HG03108 (cell line): ENCODE data around the gene LMTK2.

Source experiments
- ATAC-seq: cut with Tn5 transposase; IDR thresholded peaks from one replicate; pipeline ENCODE4 v1.9.1; 2021; ENCODE audit warnings: moderate library complexity; ENCODE audit not compliant: unreplicated experiment

Gene LMTK2

GRCh38 chr7:98199131-98199530 lies 92.5 kb downstream of the LMTK2 start:
- no peak for ATAC-seq

DNA sequence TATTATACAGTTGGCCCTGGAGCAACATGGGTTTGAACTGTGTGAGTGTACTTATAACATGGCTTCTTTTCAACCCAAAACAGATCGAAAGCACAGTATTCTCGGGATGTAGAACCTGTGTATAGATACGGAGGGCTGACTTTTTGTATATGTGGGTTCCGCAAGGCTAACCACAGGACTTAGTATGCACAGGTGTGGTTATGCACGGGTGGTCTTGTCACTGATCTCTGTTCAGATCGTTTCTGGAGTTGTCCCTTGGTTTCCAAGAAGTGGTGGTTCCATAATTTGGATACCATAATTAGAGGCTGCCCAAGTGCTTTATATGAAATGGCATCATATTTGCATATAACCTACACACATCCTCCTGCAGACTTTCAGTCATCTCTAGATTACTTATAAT lies 93.7 kb downstream of the LMTK2 start:
- peak; percentile 36 for ATAC-seq

DNA sequence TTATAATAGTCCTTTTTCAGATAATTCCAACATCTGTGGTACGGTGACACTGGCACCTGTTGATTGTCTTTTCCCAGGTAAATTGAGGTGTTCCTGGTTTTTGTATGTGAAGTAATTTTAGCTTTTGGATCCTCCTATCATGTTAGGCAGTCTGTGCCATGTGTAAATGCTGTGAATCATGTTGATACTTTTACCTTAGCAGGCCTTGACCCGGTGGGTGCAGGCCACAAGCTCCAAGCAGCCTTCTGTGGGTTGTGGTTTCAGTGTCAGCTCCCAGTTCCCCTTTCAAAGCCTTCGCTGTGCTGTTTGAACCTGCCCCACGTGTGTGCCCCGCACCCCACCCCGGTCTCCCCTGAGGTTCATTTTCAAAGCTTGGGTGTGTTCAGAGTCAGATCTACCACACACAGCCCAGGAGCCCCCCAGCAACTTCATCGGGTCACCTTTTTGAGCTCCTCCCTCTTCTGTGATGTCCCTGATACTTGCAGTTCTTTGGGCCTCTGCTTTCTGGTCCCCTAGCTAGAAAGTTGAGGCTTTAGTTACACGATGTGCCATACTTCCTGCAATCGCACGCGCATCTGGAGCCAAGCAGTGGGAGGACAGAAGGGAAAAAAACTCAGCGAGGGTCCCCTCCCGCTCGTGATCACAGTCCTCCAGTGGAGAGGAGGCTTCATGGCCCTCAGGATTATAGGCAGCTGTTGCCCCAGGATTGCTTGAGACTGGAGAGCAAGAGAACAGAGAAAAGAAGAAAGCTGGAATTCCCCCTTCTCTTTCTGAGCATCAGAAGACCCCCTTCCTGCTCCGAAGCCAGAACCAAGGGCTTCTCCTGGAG lies 95.9 kb downstream of the LMTK2 start:
- ATAC-seq = peak; percentile 94

- peak; percentile 32 for ATAC-seq
Measured at GRCh38 chr7:98203261-98203963, 96.8 kb downstream of the LMTK2 start.

GRCh38 chr7:98203964-98204605 lies 97.4 kb downstream of the LMTK2 start:
- ATAC-seq = no peak

- ATAC-seq = no peak
Measured at GRCh38 chr7:98204670-98205069, 98.0 kb downstream of the LMTK2 start.

DNA sequence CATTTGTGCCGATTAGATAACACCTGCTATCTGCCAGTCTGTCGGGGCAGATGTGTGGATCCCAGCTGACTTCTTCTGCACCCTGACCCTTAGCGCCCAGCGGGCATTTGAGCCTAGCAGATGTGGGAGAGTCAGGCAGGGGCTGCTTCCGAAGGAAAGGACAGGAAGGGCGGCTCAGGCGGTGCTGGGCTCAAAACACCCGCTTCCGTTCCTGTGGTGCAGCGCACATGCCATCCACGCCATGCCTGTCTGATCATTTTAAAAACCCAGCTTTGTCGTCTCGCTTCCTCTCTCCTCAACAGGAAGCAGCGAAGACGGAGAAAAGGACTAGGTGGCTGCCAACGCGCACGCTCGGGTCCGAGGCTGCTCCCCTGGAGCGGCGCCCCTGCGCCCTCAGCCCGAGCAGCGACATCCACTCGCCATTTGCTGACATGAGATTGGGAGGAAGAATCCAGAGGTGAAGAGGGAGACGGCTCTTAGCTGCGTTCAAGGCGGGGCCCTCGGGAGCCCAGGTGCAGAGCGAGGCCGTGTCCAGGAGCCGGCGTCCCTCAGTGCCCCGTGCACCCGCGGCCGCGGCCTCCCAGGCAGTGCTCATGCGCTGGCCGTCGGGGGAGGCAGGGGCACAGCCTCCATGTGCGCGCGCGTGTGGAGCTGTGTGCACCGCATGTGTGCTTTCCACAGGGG lies 98.6 kb downstream of the LMTK2 start:
- ATAC-seq = no peak

DNA sequence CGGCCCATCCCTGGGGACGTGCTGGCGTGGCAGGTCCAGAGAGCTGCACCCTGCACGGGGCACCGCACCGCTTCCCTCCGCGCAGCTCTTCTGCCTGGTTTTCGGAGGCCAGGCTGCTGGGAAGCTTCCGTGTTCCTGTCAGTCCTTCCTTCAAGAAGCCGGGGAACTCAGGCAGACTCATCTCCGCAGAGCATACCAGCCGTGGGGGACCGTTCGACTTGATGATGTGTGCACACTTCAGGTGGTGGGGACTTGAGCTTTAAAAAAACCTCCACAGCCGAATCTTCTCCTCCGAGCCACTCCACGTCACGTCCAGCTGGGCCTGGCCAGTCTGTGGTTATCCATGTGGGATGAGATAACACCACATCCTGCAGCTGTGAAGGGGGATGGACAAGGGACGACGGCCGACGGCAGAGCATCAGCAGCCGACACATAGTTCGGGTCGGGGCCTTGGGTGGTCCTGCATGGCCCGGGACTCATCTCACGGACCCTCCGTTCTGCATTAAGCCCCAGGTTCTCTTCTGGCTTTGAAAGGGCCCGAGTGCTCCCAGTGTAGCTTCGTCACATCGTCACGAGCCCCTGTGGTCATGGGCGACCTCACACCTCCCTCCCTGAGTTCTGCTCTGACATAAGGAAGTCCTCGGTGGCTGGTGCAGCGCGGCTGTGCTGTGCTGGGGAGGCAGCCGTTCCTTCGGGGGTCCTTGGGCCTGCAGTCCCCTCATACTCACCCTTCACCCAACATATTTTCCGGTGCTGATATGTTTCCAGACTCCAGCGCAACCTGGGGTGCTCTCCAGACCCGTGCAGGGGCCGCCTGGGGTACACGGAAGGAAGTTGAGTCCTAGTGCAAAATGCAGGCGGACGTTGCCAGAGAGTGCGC lies 100.0 kb downstream of the LMTK2 start:
- no peak for ATAC-seq

- no peak for ATAC-seq
Measured at GRCh38 chr7:98209166-98209920, 102.7 kb downstream of the LMTK2 start.

DNA sequence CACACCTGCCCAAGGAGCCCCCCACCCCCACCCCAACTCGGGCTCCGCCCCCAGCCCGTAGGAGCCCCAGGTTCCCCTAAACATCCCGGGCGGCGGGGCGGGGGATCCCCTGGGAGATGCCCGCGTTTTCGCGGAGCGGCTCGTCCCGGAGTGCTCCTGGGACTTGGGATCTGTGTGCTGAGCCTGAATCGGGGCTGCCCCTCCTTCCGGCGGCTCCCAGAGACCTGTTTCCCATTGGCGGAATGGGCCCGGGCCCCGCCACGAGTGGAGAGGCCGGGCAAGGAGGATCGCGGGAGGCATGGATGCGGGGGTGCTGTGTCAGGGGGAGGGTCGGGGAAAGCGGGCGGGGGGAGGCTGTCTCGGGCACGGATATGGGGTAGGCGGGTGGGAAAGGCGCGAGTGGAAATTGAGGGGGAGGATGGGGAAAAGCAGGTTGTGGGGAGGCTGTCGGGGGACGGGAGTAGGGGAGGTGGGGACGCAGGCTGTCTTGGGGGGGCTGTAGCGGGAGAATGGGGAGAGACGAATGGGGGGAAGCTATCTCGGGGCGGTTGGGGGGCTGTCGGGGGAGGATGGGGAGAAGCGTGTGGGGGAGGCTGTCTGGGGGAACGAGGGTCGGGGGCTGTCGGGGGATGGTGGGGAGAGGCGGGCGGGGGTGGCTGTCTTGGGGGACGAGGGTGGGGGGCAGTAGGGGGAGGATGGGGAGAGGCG lies 104.0 kb downstream of the LMTK2 start:
- no peak for ATAC-seq

GRCh38 chr7:98211221-98211675 lies 104.6 kb downstream of the LMTK2 start, which contains the start of gene BHLHA15:
Gene BHLHA15, plus strand, starts transcription at chr7:98211439. Its CDS starts 871 bp downstream, at chr7:98212310.
- no peak for ATAC-seq

GRCh38 chr7:98211676-98212531 lies 105.2 kb downstream of the LMTK2 start:
- ATAC-seq = no peak

DNA sequence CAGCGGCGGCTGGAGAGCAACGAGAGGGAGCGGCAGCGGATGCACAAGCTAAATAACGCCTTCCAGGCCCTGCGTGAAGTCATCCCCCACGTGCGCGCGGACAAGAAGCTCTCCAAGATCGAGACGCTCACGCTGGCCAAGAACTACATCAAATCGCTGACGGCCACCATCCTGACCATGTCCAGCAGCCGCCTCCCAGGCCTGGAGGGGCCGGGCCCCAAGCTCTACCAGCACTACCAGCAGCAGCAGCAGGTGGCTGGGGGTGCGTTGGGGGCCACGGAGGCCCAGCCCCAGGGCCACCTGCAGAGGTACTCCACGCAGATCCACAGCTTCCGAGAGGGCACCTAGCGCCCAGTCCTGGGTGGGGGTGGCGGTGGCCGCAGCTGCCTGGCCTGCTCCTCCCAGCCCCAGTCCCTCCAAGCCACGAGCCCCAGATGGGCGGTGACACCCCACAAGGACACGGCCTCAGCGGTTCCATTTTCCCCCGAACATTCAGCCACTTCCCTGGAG lies 105.9 kb downstream of the LMTK2 start:
- ATAC-seq = no peak

DNA sequence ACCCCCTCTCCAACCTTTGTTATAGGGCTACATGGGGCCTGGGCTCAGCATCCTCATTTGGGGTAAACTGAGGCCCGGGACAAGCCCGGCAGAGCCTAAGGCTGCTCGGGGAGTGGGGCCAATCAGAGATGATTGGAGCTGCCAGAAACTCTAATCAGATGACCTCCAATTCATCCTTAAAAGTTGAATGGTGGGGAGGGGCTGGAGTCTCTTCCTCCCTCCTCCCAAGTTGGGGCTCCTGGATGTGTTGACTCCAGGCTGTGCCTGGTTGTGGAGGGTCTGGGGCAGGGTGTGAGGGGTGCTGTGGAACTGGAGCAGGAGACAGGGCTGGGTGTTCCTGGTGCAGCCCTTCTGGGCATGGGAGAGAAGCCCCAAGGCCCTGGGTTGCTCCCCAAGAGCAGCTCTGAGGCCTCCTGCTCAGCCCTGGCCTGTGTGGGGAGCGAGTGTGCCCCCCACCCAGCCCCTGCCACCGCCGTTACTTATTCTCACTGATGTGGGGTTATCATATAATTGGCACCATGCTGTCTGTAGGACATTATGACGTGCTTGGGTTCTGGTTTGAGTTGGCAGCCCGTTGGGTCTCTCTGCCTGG lies 106.7 kb downstream of the LMTK2 start:
- no peak for ATAC-seq

DNA sequence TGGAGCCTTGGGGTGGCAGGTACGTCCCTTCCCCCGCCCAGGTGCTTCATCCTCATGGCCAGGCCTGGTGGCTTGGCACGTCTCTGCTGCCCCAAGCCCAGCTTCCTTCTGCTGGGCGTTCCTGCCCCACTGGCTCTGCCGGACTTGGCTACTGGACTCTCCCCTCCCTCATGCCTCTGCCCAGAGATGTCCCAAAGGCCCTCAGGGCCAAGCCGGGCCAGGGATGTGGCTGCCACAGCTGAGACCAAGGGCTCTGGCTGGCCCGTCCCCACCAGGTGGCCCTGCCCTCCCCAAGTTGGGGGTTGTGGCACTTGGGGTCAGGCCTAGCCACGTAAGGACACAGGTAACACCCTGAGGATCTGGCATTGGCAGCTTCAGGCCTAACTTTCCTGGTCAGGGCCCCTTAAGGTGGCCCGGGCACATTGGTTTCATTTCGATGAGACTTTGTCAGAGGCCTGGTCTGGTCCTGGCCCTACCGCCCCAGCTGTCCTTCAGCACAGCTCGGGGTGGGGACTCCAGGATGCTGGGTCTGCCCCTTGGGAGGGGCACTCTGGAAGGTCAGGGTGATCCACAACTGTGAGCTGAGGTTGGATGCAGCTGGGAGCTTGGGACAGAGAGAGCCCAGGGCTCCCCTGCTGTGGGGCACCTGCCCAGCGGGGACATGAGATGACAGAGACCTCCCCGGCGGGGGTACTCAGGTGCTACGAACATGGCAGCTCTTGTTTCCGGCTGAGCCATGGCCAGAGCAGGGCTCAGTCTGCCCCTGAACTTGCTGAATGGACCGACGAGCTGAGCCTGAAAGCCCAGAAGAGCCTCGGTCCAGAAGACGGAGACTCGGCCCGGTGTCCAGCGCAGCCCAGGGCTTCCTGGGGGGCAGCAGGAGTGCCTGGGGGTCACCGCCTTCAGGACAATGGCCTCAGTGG lies 107.5 kb downstream of the LMTK2 start:
- ATAC-seq = no peak

DNA sequence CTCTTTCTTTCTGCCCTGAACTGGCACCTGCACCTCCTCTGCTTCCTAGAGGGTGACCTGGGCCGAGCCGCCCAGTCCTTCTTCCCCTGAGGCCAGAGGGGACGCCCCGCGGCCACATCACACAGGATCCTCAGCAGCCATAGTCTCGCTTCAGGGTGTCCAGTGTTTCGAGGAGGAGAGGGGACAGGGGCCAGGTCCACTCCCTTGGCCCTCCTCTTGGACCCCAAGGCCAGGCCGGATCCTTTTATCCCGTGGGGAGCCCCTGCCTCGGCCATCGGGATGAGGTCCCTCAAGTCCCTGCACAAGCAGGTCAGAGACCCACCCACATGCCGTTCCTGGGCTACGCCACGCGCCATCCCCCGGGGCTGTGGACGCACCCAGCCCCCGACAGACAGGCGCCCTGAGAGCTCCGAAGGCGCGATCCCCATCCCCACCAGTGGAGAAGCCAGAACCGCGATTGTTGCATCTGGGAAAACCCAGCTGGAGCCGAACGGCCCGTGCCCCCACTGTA lies 108.2 kb downstream of the LMTK2 start:
- no peak for ATAC-seq
